ENCODE data around the gene OR2A12.

The OR2A12 gene

GRCh38 chr7:144085978-144086377 lies at the start of gene OR2A12:
Gene OR2A12, plus strand, starts transcription at chr7:144086278. Its CDS starts 8,830 bp downstream, at chr7:144095108.
- Histone ChIP-seq H3K9me3 (no peaks in the 10 kb centered on the region), H3K4me3 (ENCODE audit: low read depth in 1 of 2, low read length in 1 of 2) (no peak within 1 kb of the TSS), H3K27ac (no peak within 1 kb of the TSS), H3K4me1 (ENCODE audit: control insufficient read depth in 1 of 2, insufficient read depth in 1 of 2, low read depth in 1 of 2, low read length in 1 of 2) (no peaks in the 10 kb centered on the region), H3K27me3 (no peaks in the 10 kb centered on the region), H3K36me3 (no peaks in the 10 kb centered on the region)
- TF ChIP-seq CTCF (IDR thresholded peaks at IDR 0.05) = no peak

DNA sequence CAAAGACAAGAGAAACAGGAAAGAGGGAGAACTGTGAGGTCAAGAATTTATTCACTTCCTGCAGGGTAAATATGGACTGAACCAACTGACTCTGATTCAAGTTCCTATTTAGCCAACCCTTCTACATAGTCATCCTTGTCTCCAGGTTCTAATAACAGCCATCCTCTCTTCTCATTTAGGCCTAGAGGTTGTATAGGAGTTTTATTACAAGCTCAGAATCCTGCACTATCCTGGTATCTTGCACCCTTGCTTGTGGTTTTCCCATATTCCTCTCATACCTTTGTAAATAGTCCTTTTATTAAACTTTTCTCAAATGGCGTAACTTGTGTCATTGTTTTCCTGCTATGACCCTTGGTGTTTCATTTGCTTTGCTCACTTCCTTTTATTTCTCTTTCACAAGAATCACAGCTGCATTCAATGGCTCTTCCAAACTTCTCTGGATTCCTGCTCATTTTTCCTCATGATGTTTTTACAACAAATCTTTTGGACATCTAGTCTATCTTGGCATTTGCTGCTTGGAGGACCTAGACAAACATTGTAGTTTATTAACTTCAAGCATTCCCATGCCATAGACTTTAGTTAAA lies 49.7 kb upstream of the OR2A12 start:
- H3K36me3 ChIP-seq = no peaks in the 10 kb centered on the region
- no peaks in the 10 kb centered on the region for H3K27me3 ChIP-seq
- H3K4me1 ChIP-seq (ENCODE audit: control insufficient read depth in 1 of 2, insufficient read depth in 1 of 2, low read depth in 1 of 2, low read length in 1 of 2) = no peaks in the 10 kb centered on the region
- no peak overlapping the region for H3K4me3 ChIP-seq (ENCODE audit: low read depth in 1 of 2, low read length in 1 of 2)
- H3K27ac ChIP-seq = no peak overlapping the region
- H3K9me3 ChIP-seq = no peaks in the 10 kb centered on the region
- no peak for TF ChIP-seq CTCF (IDR thresholded peaks at IDR 0.05)

GRCh38 chr7:144037414-144038035 lies 48.6 kb upstream of the OR2A12 start:
- no peak for TF ChIP-seq CTCF (IDR thresholded peaks at IDR 0.05)
- Histone ChIP-seq H3K27me3 (no peaks in the 10 kb centered on the region), H3K9me3 (no peaks in the 10 kb centered on the region), H3K27ac (no peak overlapping the region), H3K4me3 (ENCODE audit: low read depth in 1 of 2, low read length in 1 of 2) (no peak overlapping the region), H3K4me1 (ENCODE audit: control insufficient read depth in 1 of 2, insufficient read depth in 1 of 2, low read depth in 1 of 2, low read length in 1 of 2) (no peaks in the 10 kb centered on the region), H3K36me3 (no peaks in the 10 kb centered on the region)

DNA sequence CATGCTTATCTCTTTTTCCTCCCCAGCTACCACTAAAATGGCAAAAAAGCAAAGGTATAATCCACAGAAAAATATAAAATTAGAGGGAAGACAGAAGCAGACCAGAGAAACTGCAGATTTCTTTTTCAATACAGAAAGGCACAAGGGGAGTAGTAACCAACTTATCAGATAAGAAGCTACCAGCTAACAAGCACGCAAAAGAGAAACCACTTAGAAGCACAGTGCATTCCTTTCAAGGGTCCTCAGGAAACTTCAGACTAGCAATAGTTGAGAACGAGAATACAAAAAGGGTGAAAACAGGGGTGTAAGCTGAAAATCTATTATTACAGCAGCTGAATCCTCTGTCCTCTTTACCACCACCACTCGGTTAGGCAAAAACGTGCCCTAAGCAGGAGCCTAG lies 47.2 kb upstream of the OR2A12 start:
- Histone ChIP-seq H3K27ac (no peak overlapping the region), H3K36me3 (no peaks in the 10 kb centered on the region), H3K4me3 (ENCODE audit: low read depth in 1 of 2, low read length in 1 of 2) (no peak overlapping the region), H3K4me1 (ENCODE audit: control insufficient read depth in 1 of 2, insufficient read depth in 1 of 2, low read depth in 1 of 2, low read length in 1 of 2) (no peaks in the 10 kb centered on the region), H3K9me3 (no peaks in the 10 kb centered on the region), H3K27me3 (no peaks in the 10 kb centered on the region)
- TF ChIP-seq CTCF (IDR thresholded peaks at IDR 0.05) = no peak

GRCh38 chr7:144048648-144049047 lies 37.4 kb upstream of the OR2A12 start, which contains the start of gene OR2A5:
Gene OR2A5, plus strand, starts transcription at chr7:144048948. Its CDS starts 1,454 bp downstream, at chr7:144050402.
- no peaks in the 10 kb centered on the region for H3K36me3 ChIP-seq
- no peaks in the 10 kb centered on the region for H3K27me3 ChIP-seq
- no peaks in the 10 kb centered on the region for H3K9me3 ChIP-seq
- H3K4me3 ChIP-seq (ENCODE audit: low read depth in 1 of 2, low read length in 1 of 2) = no peak within 1 kb of the TSS
- no peak for TF ChIP-seq CTCF (IDR thresholded peaks at IDR 0.05)
- no peaks in the 10 kb centered on the region for H3K4me1 ChIP-seq (ENCODE audit: control insufficient read depth in 1 of 2, insufficient read depth in 1 of 2, low read depth in 1 of 2, low read length in 1 of 2)
- no peak within 1 kb of the TSS for H3K27ac ChIP-seq

Data from neutrophil (primary cell).